Ishikawa (cell line): ENCODE results near the gene WDR11.

Source experiments
- CEBPB ChIP-seq: IDR thresholded peaks from 2 replicates; pipeline ENCODE4 v1.6.1; 2012
- CREB1 ChIP-seq: IDR thresholded peaks from 2 replicates; pipeline ENCODE4 v1.6.1; 2012; ENCODE audit warnings: low read depth
- EGR1 ChIP-seq: IDR thresholded peaks from 2 replicates; pipeline ENCODE4 v1.6.1; 2012
- EP300 ChIP-seq: IDR thresholded peaks from 2 replicates; pipeline ENCODE4 v1.6.1; 2012; ENCODE audit warnings: borderline replicate concordance
- FOXM1 ChIP-seq: IDR thresholded peaks from 2 replicates; pipeline ENCODE4 v1.6.1; 2012; ENCODE audit warnings: low read depth, borderline replicate concordance
- NFIC ChIP-seq: IDR thresholded peaks from 2 replicates; pipeline ENCODE4 v1.6.1; 2012
- RAD21 ChIP-seq: IDR thresholded peaks from 2 replicates; pipeline ENCODE4 v1.6.1; 2012; ENCODE audit warnings: low read depth
- TAF1 ChIP-seq: IDR thresholded peaks from 2 replicates; pipeline ENCODE4 v1.6.1; 2012; ENCODE audit warnings: low read depth, mild to moderate bottlenecking
- TCF12 ChIP-seq: IDR thresholded peaks from 2 replicates; pipeline ENCODE4 v1.6.1; 2012; ENCODE audit warnings: low read depth
- TEAD4 ChIP-seq: IDR thresholded peaks from 2 replicates; pipeline ENCODE4 v1.6.1; 2012
- YY1 ChIP-seq: IDR thresholded peaks from 2 replicates; pipeline ENCODE4 v1.6.1; 2012; ENCODE audit warnings: low read depth
- ZBTB7A ChIP-seq: IDR thresholded peaks from 2 replicates; pipeline ENCODE4 v1.6.1; 2012; ENCODE audit warnings: low read depth
- TF ChIP-seq, protein P1 (sequence below): IDR thresholded peaks from 2 replicates; pipeline ENCODE4 v1.6.1; 2012; ENCODE audit warnings: low read depth, mild to moderate bottlenecking
- TF ChIP-seq, protein P2 (sequence below): IDR thresholded peaks from 2 replicates; pipeline ENCODE4 v1.6.1; 2012
- TF ChIP-seq, protein P3 (sequence below): IDR thresholded peaks from 2 replicates; pipeline ENCODE4 v1.6.1; 2012

The WDR11 gene

DNA sequence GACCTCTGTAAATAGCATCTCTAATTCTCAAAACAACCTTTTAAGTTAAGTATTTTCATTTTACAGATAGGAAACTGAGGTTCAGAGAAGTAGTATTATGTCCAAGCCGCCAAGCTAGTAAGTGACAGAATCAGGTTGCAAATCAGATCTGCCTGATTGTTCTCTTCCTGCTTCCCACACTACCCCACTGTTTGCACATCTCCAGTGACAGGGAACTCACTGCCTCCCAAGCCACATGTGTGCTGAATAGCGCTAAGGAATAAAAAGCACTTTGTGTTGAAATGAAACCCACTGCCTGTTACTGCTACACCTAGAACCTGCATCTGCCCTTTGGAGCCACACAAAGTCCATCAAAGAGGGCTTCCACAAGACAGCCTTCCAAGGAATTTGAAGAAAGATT is 45.1 kb upstream of the WDR11 start:
- TF ChIP-seq YY1 (no peak), ZBTB7A (no peak), TCF12 (no peak), FOXM1 (no peak), TAF1 (no peak)
- TF ChIP-seq, protein P1, sequence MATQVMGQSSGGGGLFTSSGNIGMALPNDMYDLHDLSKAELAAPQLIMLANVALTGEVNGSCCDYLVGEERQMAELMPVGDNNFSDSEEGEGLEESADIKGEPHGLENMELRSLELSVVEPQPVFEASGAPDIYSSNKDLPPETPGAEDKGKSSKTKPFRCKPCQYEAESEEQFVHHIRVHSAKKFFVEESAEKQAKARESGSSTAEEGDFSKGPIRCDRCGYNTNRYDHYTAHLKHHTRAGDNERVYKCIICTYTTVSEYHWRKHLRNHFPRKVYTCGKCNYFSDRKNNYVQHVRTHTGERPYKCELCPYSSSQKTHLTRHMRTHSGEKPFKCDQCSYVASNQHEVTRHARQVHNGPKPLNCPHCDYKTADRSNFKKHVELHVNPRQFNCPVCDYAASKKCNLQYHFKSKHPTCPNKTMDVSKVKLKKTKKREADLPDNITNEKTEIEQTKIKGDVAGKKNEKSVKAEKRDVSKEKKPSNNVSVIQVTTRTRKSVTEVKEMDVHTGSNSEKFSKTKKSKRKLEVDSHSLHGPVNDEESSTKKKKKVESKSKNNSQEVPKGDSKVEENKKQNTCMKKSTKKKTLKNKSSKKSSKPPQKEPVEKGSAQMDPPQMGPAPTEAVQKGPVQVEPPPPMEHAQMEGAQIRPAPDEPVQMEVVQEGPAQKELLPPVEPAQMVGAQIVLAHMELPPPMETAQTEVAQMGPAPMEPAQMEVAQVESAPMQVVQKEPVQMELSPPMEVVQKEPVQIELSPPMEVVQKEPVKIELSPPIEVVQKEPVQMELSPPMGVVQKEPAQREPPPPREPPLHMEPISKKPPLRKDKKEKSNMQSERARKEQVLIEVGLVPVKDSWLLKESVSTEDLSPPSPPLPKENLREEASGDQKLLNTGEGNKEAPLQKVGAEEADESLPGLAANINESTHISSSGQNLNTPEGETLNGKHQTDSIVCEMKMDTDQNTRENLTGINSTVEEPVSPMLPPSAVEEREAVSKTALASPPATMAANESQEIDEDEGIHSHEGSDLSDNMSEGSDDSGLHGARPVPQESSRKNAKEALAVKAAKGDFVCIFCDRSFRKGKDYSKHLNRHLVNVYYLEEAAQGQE: no peak
- TF ChIP-seq, protein P2, sequence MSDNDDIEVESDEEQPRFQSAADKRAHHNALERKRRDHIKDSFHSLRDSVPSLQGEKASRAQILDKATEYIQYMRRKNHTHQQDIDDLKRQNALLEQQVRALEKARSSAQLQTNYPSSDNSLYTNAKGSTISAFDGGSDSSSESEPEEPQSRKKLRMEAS: no peak

DNA sequence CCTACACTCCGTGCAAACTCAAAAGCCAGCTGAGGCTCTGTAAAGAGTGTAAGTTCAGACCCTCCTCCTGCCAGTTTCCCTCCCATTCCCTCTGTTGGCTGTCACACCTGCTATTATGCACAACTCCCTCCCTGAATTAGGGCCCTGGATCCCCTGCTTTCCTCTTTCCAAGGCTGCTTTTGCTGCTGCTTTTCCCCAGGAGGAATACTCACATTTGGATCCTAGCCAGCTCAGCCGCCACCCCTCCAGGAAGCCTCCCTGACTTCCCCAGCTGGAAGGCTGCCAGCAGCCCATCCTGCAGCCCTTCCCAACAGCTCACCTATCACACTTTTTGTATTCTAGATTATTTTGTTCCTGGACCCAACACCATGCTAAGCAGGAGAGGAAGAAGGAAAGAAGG is 40.9 kb upstream of the WDR11 start:
- TF ChIP-seq, protein P1: no peak
- TF ChIP-seq YY1: no peak
- no peak for TF ChIP-seq TAF1
- TF ChIP-seq NFIC: no peak
- TF ChIP-seq ZBTB7A: no peak
- TF ChIP-seq, protein P3, sequence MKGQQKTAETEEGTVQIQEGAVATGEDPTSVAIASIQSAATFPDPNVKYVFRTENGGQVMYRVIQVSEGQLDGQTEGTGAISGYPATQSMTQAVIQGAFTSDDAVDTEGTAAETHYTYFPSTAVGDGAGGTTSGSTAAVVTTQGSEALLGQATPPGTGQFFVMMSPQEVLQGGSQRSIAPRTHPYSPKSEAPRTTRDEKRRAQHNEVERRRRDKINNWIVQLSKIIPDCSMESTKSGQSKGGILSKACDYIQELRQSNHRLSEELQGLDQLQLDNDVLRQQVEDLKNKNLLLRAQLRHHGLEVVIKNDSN: no peak
- TF ChIP-seq, protein P2: no peak
- no peak for TF ChIP-seq FOXM1
- no peak for TF ChIP-seq RAD21
- TF ChIP-seq CEBPB: no peak
- TF ChIP-seq CREB1: no peak
- TF ChIP-seq EP300: no peak
- TF ChIP-seq TCF12: no peak
- TF ChIP-seq TEAD4: no peak
- TF ChIP-seq EGR1: no peak

DNA sequence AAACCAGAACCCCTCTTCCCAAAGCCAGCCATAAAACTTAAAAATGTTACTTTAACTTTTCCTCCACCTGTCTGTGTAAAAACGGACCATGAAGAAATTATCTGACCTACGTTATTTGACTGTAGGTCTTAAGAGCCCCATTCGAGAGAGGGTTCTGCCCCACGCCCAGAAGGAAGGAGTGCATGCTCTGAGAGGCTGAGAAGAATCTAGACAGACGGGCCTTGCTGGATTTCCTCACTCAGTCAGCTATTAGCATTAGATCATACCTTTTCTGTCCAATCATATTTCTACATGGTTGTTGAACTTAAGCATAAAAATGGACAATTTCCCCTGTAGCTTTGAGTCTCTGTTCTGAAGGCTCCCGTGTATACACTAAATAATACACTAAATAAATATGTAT is 38.1 kb upstream of the WDR11 start:
- TF ChIP-seq, protein P2: no peak
- TF ChIP-seq NFIC: no peak
- TF ChIP-seq ZBTB7A: no peak
- no peak for TF ChIP-seq EGR1
- TF ChIP-seq, protein P3: no peak
- TF ChIP-seq TCF12: no peak

DNA sequence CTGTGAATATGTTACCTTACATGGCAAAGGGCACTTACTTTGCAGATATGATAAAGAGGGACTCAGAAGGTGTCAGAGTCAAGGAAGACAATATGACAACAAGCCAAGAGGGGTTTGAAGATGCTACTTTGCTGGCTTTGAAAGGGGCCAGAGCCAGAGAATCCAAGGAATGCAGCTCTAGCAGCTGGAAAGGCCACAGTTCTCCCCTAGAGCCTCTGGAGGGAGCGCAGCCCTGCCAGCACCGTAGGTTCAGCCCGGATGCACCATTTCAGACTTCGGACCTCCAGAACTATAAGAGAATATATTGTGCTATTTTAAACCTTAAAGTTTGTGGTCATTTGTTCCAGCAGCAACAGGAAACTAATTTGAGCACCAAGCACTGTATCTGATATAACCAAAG is 32.9 kb upstream of the WDR11 start:
- TF ChIP-seq, protein P3: no peak
- TF ChIP-seq TEAD4 (no peak), YY1 (no peak), CREB1 (no peak), ZBTB7A (no peak), EGR1 (no peak), NFIC (no peak), RAD21 (no peak), EP300 (no peak), TAF1 (no peak), CEBPB (no peak), TCF12 (no peak), FOXM1 (no peak)
- TF ChIP-seq, protein P1: no peak
- TF ChIP-seq, protein P2: no peak
